CD4-positive, alpha-beta T cell (primary cell): ENCODE data around the gene SCN3B. TPM values are rescaled to one million over a fixed set of nuclear protein-coding genes. Genes with fewer than 3 reads are reported as not detected.
A peak's percentile ranks its signal among the peaks of the same experiment; 100 is the strongest.

Experiments
- ATAC-seq: fragments of 200-7000 bp; cut with Tn5 transposase; one replicate; pipeline ENCODE4 v1.10.0; 2022; ENCODE audit warnings: mild to moderate bottlenecking; ENCODE audit not compliant: poor library complexity
- CTCF ChIA-PET: fragments of 350-600 bp; sonication (Branson Sonifier 250); formaldehyde crosslinking; loops from one replicate; lab custom pipeline; 2021; ENCODE audit warnings: antibody characterized with exemption, inconsistent platforms; lab: Charles Lee
- POLR2A ChIA-PET: fragments of 350-600 bp; sonication (Branson Sonifier 250); formaldehyde crosslinking; loops from one replicate; lab custom pipeline; 2021; ENCODE audit warnings: antibody characterized with exemption, inconsistent platforms; lab: Charles Lee
- DNase-seq, 14 experiments: peaks; one replicate each; pipeline ENCODE4 v3.0.0-alpha.2; 2013 to 2020; ENCODE audit warnings: mixed read lengths in 2 of 14
- H3K27ac ChIP-seq, 2 donors: one replicate each; pipeline versions ENCODE4 v1.5.1 to v1.7.0; 2013; ENCODE audit warnings: low read length in 2 of 2, low read depth in 1 of 2, mild to moderate bottlenecking in 1 of 2
- H3K27me3 ChIP-seq, 2 experiments: 1 replicate in 1 of 2; 2 replicates in 1 of 2; pipeline versions ENCODE4 v1.6.1 to v1.7.0; 2013; ENCODE audit warnings: low read length in 2 of 2, control low read depth in 1 of 2, mild to moderate bottlenecking in 1 of 2, moderate library complexity in 1 of 2; ENCODE audit not compliant: insufficient read depth in 2 of 2, control insufficient read depth in 1 of 2
- H3K36me3 ChIP-seq: one replicate; pipeline ENCODE4 v1.6.1; 2013; ENCODE audit warnings: low read length, control low read depth; ENCODE audit not compliant: insufficient read depth
- H3K4me1 ChIP-seq: one replicate; pipeline ENCODE4 v1.6.1; 2013; ENCODE audit warnings: low read length, control low read depth; ENCODE audit not compliant: insufficient read depth
- H3K4me3 ChIP-seq: one replicate; pipeline ENCODE4 v1.5.1; 2013; ENCODE audit warnings: mild to moderate bottlenecking, low read length, moderate library complexity
- H3K9me3 ChIP-seq, 2 experiments: 1 replicate in 1 of 2; 2 replicates in 1 of 2; pipeline versions ENCODE4 v1.6.1 to v1.7.0; 2013; ENCODE audit warnings: low read length in 2 of 2, mild to moderate bottlenecking in 2 of 2, control low read depth in 1 of 2, moderate library complexity in 1 of 2; ENCODE audit not compliant: control insufficient read depth in 1 of 2, insufficient read depth in 1 of 2
- H3K27ac Mint-ChIP-seq: one replicate; pipeline ENCODE4 v1.8.0; 2020; ENCODE audit warnings: mixed read lengths
- H3K27me3 Mint-ChIP-seq: one replicate; pipeline ENCODE4 v1.8.0; 2021; ENCODE audit warnings: mixed read lengths
- H3K36me3 Mint-ChIP-seq: one replicate; pipeline ENCODE4 v1.8.0; 2021; ENCODE audit warnings: low read depth, mixed read lengths
- H3K4me1 Mint-ChIP-seq: one replicate; pipeline ENCODE4 v1.8.0; 2021; ENCODE audit warnings: low read depth, mixed read lengths
- H3K4me3 Mint-ChIP-seq: one replicate; pipeline ENCODE4 v1.8.0; 2020; ENCODE audit warnings: mild to moderate bottlenecking, mixed read lengths
- H3K9me3 Mint-ChIP-seq: one replicate; pipeline ENCODE4 v1.8.0; 2020; ENCODE audit warnings: mixed read lengths
- CTCF ChIP-seq: fragments of 200-600 bp; IDR thresholded peaks from one replicate; pipeline ENCODE4 v1.8.0; 2022; ENCODE audit warnings: antibody characterized with exemption, mild to moderate bottlenecking
- intact Hi-C, 2 experiments: fragments of 100-400 bp; cut with DNase I in 1 of 2; cut with micrococcal nuclease in 1 of 2; formaldehyde crosslinking; loops; one replicate each; pipeline versions ENCODE4 v1.15.1 to v1.9.0; 2023 to 2025; cut with DNase I, micrococcal nuclease
- total RNA-seq, 174 experiments: library from RNA in 2 of 174; stranded (reverse) in 2 of 174; gene quantifications; one replicate each; pipeline ENCODE4 v1.2.3 and lab custom pipeline; 2021 to 2026

SCN3B gene
- total RNA-seq, 2 experiments from 2014 or later: not detected

GRCh38 chr11:123682696-123683410 is 28.4 kb upstream of the SCN3B start:
- no peak overlapping the region for H3K27ac Mint-ChIP-seq
- Histone ChIP-seq H3K27ac (no peak overlapping the region), H3K9me3 (no peaks in the 10 kb centered on the region), H3K4me3 (no peak overlapping the region), H3K36me3 (no peaks in the 10 kb centered on the region), H3K27me3 (no peaks in the 10 kb centered on the region), H3K4me1 (peaks cover 5% of the 10 kb centered on the region)
- ChIA-PET POLR2A (no interaction called here), CTCF (no interaction called here)
- TF ChIP-seq CTCF: no peak
- no peak overlapping the region for H3K4me3 Mint-ChIP-seq
- peaks cover 7% of the 10 kb centered on the region for H3K27me3 Mint-ChIP-seq
- no peaks in the 10 kb centered on the region for H3K36me3 Mint-ChIP-seq
- H3K9me3 Mint-ChIP-seq: no peaks in the 10 kb centered on the region
- ATAC-seq (no peak), DNase-seq (no peak)
- intact Hi-C loops: no loop called here
- peaks cover 17% of the 10 kb centered on the region for H3K4me1 Mint-ChIP-seq

- H3K9me3 ChIP-seq: no peaks in the 10 kb centered on the region
- H3K27me3 Mint-ChIP-seq: peaks cover under 1% of the 10 kb centered on the region
- H3K36me3 Mint-ChIP-seq: no peaks in the 10 kb centered on the region
- intact Hi-C loops: loop anchor here in 1 of 2 experiments (1.0 kb wide), 1 partner anchor 26 kb away; no protein-coding TSS in a partner anchor
- POLR2A ChIA-PET: interaction anchor here (0.6 to 1.3 kb wide), 3 partner anchors 10 to 885 kb away, joined by 3 read pairs; no protein-coding TSS in a partner anchor
- H3K4me3 Mint-ChIP-seq: peak overlapping the region; percentile 15
- TF ChIP-seq CTCF: no peak
- ATAC-seq (peak; percentile 92), DNase-seq (peak in 6 of 14 experiments; percentile 3 to 79 (median 30))
- H3K9me3 Mint-ChIP-seq: no peaks in the 10 kb centered on the region
- CTCF ChIA-PET: interaction anchor here (0.7 to 1.0 kb wide), 2 partner anchors 30 to 101 kb away, joined by 3 read pairs; no protein-coding TSS in a partner anchor
- H3K4me1 Mint-ChIP-seq: peaks cover 17% of the 10 kb centered on the region
- no peaks in the 10 kb centered on the region for H3K36me3 ChIP-seq
- no peak overlapping the region for H3K4me3 ChIP-seq
- H3K27ac Mint-ChIP-seq: peak overlapping the region; percentile 80
- peaks cover 5% of the 10 kb centered on the region for H3K4me1 ChIP-seq
- no peaks in the 10 kb centered on the region for H3K27me3 ChIP-seq
- H3K27ac ChIP-seq: no peak overlapping the region
Measured at GRCh38 chr11:123681030-123681429, 26.6 kb upstream of the SCN3B start.

- H3K36me3 Mint-ChIP-seq: no peaks in the 10 kb centered on the region
- no peak for ATAC-seq
- POLR2A ChIA-PET: no interaction called here
- Histone ChIP-seq H3K4me1 (peaks cover 5% of the 10 kb centered on the region), H3K27me3 (no peaks in the 10 kb centered on the region), H3K9me3 (no peaks in the 10 kb centered on the region), H3K36me3 (no peaks in the 10 kb centered on the region), H3K27ac (no peak overlapping the region), H3K4me3 (no peak overlapping the region)
- CTCF ChIA-PET: no interaction called here
- peaks cover 19% of the 10 kb centered on the region for H3K27me3 Mint-ChIP-seq
- no peak for TF ChIP-seq CTCF
- H3K9me3 Mint-ChIP-seq: no peaks in the 10 kb centered on the region
- no peak for DNase-seq
- H3K4me3 Mint-ChIP-seq: no peak overlapping the region
- intact Hi-C loops: no loop called here
- H3K4me1 Mint-ChIP-seq: peaks cover 17% of the 10 kb centered on the region
- no peak overlapping the region for H3K27ac Mint-ChIP-seq
Measured at GRCh38 chr11:123678246-123678645, 23.8 kb upstream of the SCN3B start.
